K562 (cell line): ENCODE data around the gene NUDT22. TPM values are rescaled to one million over a fixed set of nuclear protein-coding genes. Genes with fewer than 3 reads are reported as not detected.

Experiments
- ATAC-seq: fragments of 200-7000 bp; cut with Tn5 transposase; 3 replicates; pipeline ENCODE4 v1.9.1; 2020; ENCODE audit warnings: moderate library complexity
- BruUV-seq: library from RNA; stranded (reverse); fragments of 400-500 nt; replicated peaks from 2 replicates; lab custom pipeline; 2021; lab: Mats Ljungman, UMichigan
- CTCF ChIA-PET: fragments of 300-600 bp; formaldehyde crosslinking; extraction: SDS; loops from one replicate; lab custom pipeline; 2021; ENCODE audit warnings: low intra/inter-chr PET ratio; lab: Yijun Ruan, JAX
- POLR2A ChIA-PET: fragments of 300-600, 350-650 bp; sonication (Branson Sonifier 250); formaldehyde crosslinking; extraction: SDS; loops from one replicate; lab custom pipeline; 2021; ENCODE audit warnings: antibody characterized with exemption, inconsistent platforms; lab: Yijun Ruan, JAX
- DNase-seq, 4 experiments: peaks; one replicate each; pipeline versions ENCODE4 v3.0.0 to v3.0.0-alpha.2; 2011 to 2018; ENCODE audit warnings: low spot score in 3 of 4, mixed read lengths in 3 of 4; ENCODE audit errors: extremely low read depth in 1 of 4
- FAIRE-seq: peaks from 2 replicates; lab custom pipeline; 2011; peaks lifted over from hg19 to GRCh38; lab: Jason Lieb, UNC
- H2AFZ ChIP-seq: 2 replicates; pipeline ENCODE4 v1.6.0; 2011; ENCODE audit warnings: low read depth, low read length, control low read depth, inconsistent platforms
- H3K27ac ChIP-seq: fragments of 200-600 bp; 3 replicates; pipeline ENCODE4 v1.8.0; 2011; ENCODE audit warnings: low read depth, mild to moderate bottlenecking, control low read depth, inconsistent platforms, low read length, moderate library complexity, mixed read lengths; ENCODE audit errors: extremely low read depth
- H3K27me3 ChIP-seq, 2 experiments: fragments of 300-600 bp in 1 of 2; 2 replicates in 1 of 2; 3 replicates in 1 of 2; pipeline versions ENCODE4 v1.6.0 to v1.8.0; 2011; ENCODE audit warnings: inconsistent platforms in 2 of 2, low read length in 2 of 2, mild to moderate bottlenecking in 1 of 2, mixed read lengths in 1 of 2, moderate library complexity in 1 of 2; ENCODE audit not compliant: control insufficient read depth in 2 of 2, insufficient read depth in 2 of 2
- H3K36me3 ChIP-seq: fragments of 300-600 bp; 3 replicates; pipeline ENCODE4 v1.8.0; 2011; ENCODE audit warnings: mild to moderate bottlenecking, low read length, inconsistent platforms; ENCODE audit not compliant: control insufficient read depth, insufficient read depth
- H3K4me1 ChIP-seq, 2 experiments: fragments of 200-600 bp in 1 of 2; replicated peaks in 1 of 2; 2 replicates in 1 of 2; 3 replicates in 1 of 2; pipeline versions ENCODE4 v1.5.1 to v1.8.0; 2011; ENCODE audit warnings: inconsistent platforms in 2 of 2, low read length in 2 of 2, mild to moderate bottlenecking in 1 of 2, mixed read lengths in 1 of 2, moderate library complexity in 1 of 2; ENCODE audit not compliant: control insufficient read depth in 2 of 2, insufficient read depth in 2 of 2
- H3K4me2 ChIP-seq: 2 replicates; pipeline ENCODE4 v1.6.1; 2011; ENCODE audit warnings: low read length, control low read depth, inconsistent platforms, mixed read lengths; ENCODE audit not compliant: insufficient read depth
- H3K4me3 ChIP-seq: fragments of 200-600 bp; sonication (generic), shearing (Covaris generic); 2 replicates; pipeline ENCODE4 v1.5.1; 2016; ENCODE audit warnings: control low read depth, inconsistent platforms
- H3K79me2 ChIP-seq: fragments of 200-600 bp; 3 replicates; pipeline ENCODE4 v1.8.0; 2011; ENCODE audit warnings: low read length, inconsistent platforms; ENCODE audit not compliant: control insufficient read depth, insufficient read depth
- H3K9ac ChIP-seq, 2 experiments: 2 replicates each; pipeline versions ENCODE4 v1.6.0 to v1.6.1; 2011; ENCODE audit warnings: low read depth in 2 of 2, low read length in 2 of 2, control low read depth in 1 of 2, inconsistent platforms in 1 of 2, mild to moderate bottlenecking in 1 of 2, mixed read lengths in 1 of 2; ENCODE audit not compliant: insufficient read depth in 1 of 2
- H3K9me1 ChIP-seq: one replicate; pipeline ENCODE4 v1.6.0; 2011; ENCODE audit warnings: inconsistent platforms, mild to moderate bottlenecking, low read length, moderate library complexity; ENCODE audit not compliant: control insufficient read depth, insufficient read depth
- H3K9me3 ChIP-seq: replicated peaks from 2 replicates; pipeline ENCODE4 v1.5.1; 2011; ENCODE audit warnings: low read depth, low read length, inconsistent platforms; ENCODE audit not compliant: control insufficient read depth, insufficient read depth
- H4K20me1 ChIP-seq: replicated peaks from 2 replicates; pipeline ENCODE4 v1.6.1; 2011; ENCODE audit warnings: low read length, inconsistent platforms, mixed read lengths; ENCODE audit not compliant: control insufficient read depth, insufficient read depth
- ATF7 ChIP-seq: fragments of 450-650 bp; IDR thresholded peaks from 2 replicates; pipeline ENCODE4 v1.7.1; 2014; ENCODE audit warnings: mild to moderate bottlenecking, moderate library complexity
- CAMTA2 ChIP-seq: fragments of 250-450 bp; sonication (Bioruptor Pico); conservative IDR thresholded peaks from 2 replicates; pipeline ENCODE4 v1.5.1; 2022
- CCNT2 ChIP-seq: IDR thresholded peaks from 2 replicates; pipeline ENCODE4 v1.6.1; 2011; ENCODE audit warnings: borderline replicate concordance, low read depth, mild to moderate bottlenecking, moderate library complexity, mixed read lengths, low read length; ENCODE audit not compliant: insufficient read length; ENCODE audit errors: extremely low read depth
- FOS ChIP-seq: IDR thresholded peaks from 3 replicates; pipeline ENCODE4 v1.6.1; 2011; ENCODE audit not compliant: insufficient read length; ENCODE audit errors: extremely low read depth
- MTF1 ChIP-seq: fragments of 250-450 bp; sonication (Bioruptor Pico); IDR thresholded peaks from 2 replicates; pipeline ENCODE4 v1.9.0; 2021; ENCODE audit warnings: moderate library complexity, mild to moderate bottlenecking, inconsistent platforms, borderline replicate concordance
- MYC ChIP-seq, 2 experiments: fragments of 250-450 bp in 1 of 2; sonication (Bioruptor Pico) in 1 of 2; IDR thresholded peaks; 2 replicates each; pipeline versions ENCODE4 v1.5.1 to v1.6.1; 2012 to 2021; ENCODE audit warnings: low read depth in 2 of 2, borderline replicate concordance in 1 of 2, improper control_type of control experiment in 1 of 2, low read length in 1 of 2, mild to moderate bottlenecking in 1 of 2, moderate library complexity in 1 of 2
- POLR2AphosphoS5 ChIP-seq: IDR thresholded peaks from 2 replicates; pipeline ENCODE4 v1.6.1; 2011; ENCODE audit warnings: mild to moderate bottlenecking, low read depth, low read length, moderate library complexity; ENCODE audit not compliant: control insufficient read depth, insufficient read depth
- RBFOX2 ChIP-seq: fragments of 200-400 bp; formaldehyde crosslinking; IDR thresholded peaks from 2 replicates; pipeline ENCODE4 v1.6.1; 2017; ENCODE audit warnings: low read depth, mild to moderate bottlenecking, low read length, moderate library complexity
- TFAP4 ChIP-seq: sonication (generic); formaldehyde crosslinking; IDR thresholded peaks from 2 replicates; pipeline ENCODE4 v1.8.0; 2022; ENCODE audit warnings: missing genetic modification reagents, mild to moderate bottlenecking, moderate library complexity, borderline replicate concordance
- VEZF1 ChIP-seq: fragments of 200-800 bp; sonication (Bioruptor generic); IDR thresholded peaks from 2 replicates; pipeline ENCODE4 v1.6.1; 2017; ENCODE audit warnings: missing genetic modification characterization, missing compliant biosample characterization
- ZBTB17 ChIP-seq: fragments of 450-650 bp; formaldehyde crosslinking; IDR thresholded peaks from 2 replicates; pipeline ENCODE4 v1.4.0; 2020; ENCODE audit warnings: mild to moderate bottlenecking
- ZNF165 ChIP-seq: fragments of 250-450 bp; sonication (Bioruptor Pico); IDR thresholded peaks from 2 replicates; pipeline ENCODE4 v1.4.0; 2020; ENCODE audit warnings: borderline replicate concordance
- ZNF280A ChIP-seq: fragments of 450-650 bp; IDR thresholded peaks from 2 replicates; pipeline ENCODE4 v1.6.1; 2018; ENCODE audit warnings: mild to moderate bottlenecking, low read depth; ENCODE audit not compliant: partially characterized antibody
- WGBS: fragments of 100-300 bp; shearing (Covaris generic); methylation state at CpG from one replicate; pipeline ENCODE4 v1.1.6; 2016; ENCODE audit warnings: low coverage, mixed read lengths; ENCODE audit not compliant: insufficient coverage; ENCODE audit errors: missing lambda C conversion rate; 5-methylcytosine and 5-hydroxymethylcytosine counted together
- in situ Hi-C: fragments of 300-500 bp; cut with MboI; formaldehyde crosslinking; loops from 4 replicates; pipeline ENCODE4 v1.15.0; 2018; ENCODE audit warnings: inconsistent platforms, mixed read lengths
- intact Hi-C: fragments of 100-400 bp; cut with micrococcal nuclease; formaldehyde crosslinking; loops from 2 replicates; pipeline ENCODE4 v1.14.2; 2022
- polyA plus RNA-seq, 8 experiments: library from polyadenylated mRNA; depleted of rRNA in 4 of 8; stranded (reverse) in 5 of 8; unstranded in 3 of 8; fragments of >200 nt; fragmentation: Nextera tagmentation in 2 of 8; fragmentation: Illumina TruSeq in 1 of 8; extraction: Ambion mirVana in 2 of 8; extraction: Trizol in 1 of 8; gene quantifications; 2 replicates each; pipeline versions ENCODE4 v1.2.1 to v1.2.3, GENCODE V29; 2011 to 2014; ENCODE audit warnings: inconsistent platforms in 1 of 8, missing spikeins in 1 of 8
- total RNA-seq, 7 experiments: library from RNA; depleted of rRNA in 6 of 7; stranded (reverse); fragments of >200 nt in 6 of 7; fragmentation: Illumina TruSeq in 2 of 7; extraction: Trizol in 2 of 7; gene quantifications; 2 replicates each; pipeline versions ENCODE4 v1.2.1 to v1.2.3, GENCODE V29; 2011 to 2021; ENCODE audit warnings: low replicate concordance in 1 of 7

Gene NUDT22
- total and polyA plus RNA-seq, 9 of the 15 experiments (the other 6 are each of a cell fraction or from before 2014, with no cell fraction given): 6.3 to 92.6 (median 37.4) TPM

- DNase-seq (peak; percentile 96 to 100 (median 98)), FAIRE-seq (peak; percentile 99), ATAC-seq (peak; percentile 89)
- ChIA-PET POLR2A (interaction anchor here (0.6 to 2.2 kb wide), 16 partner anchors 10 to 1237 kb away, joined by 3 to 29 read pairs (median 4); partner anchors contain the start of genes FERMT3, PPP1R14B, PRDX5 and TRMT112), CTCF (no interaction called here)
- Histone ChIP-seq H3K79me2 (peaks cover 30% of the 10 kb centered on the region), H3K4me3 (peak within 1 kb of the TSS; percentile 70), H3K4me2 (peak within 1 kb of the TSS; percentile 97), H3K36me3 (peaks cover 12% of the 10 kb centered on the region), H2AFZ (peak within 1 kb of the TSS; percentile 72), H3K9me3 (no peaks in the 10 kb centered on the region), H3K27ac (peak within 1 kb of the TSS; percentile 89), H3K4me1 (peaks cover 26 to 50% of the 10 kb centered on the region in 2 experiments), H3K9ac (peak within 1 kb of the TSS; percentile 84 to 99), H3K27me3 (no peaks in the 10 kb centered on the region), H4K20me1 (no peaks in the 10 kb centered on the region), H3K9me1 (no peaks in the 10 kb centered on the region)
- intact Hi-C loops (loop anchor here (2.0 to 5.0 kb wide), 3 partner anchors 45 to 171 kb away; partner anchors contain the start of genes CATSPERZ, DNAJC4 and RPS6KA4), in situ Hi-C loops (no loop called here)
- no TSS peak for BruUV-seq
- WGBS: 1% methylated on average over 48 of the region's 74 CpGs
- no peak for TF ChIP-seq ZNF165 (CRISPR knock-in tag)
- peak; percentile 97 for TF ChIP-seq FOS
- peak; percentile 89 for TF ChIP-seq ATF7
- peak; percentile 87 for TF ChIP-seq MYC (IDR thresholded peaks at IDR 0.05; ENCODE audit: low read depth, low read length)
- TF ChIP-seq MYC (CRISPR knock-in tag; IDR thresholded peaks at IDR 0.05; ENCODE audit: borderline replicate concordance, low read depth): no peak
- 0 out of 2 replicates have a peak, but pooled peaks have one; percentile 40 for TF ChIP-seq ZBTB17 (CRISPR knock-in tag)
- TF ChIP-seq RBFOX2: peak; percentile 74
- TF ChIP-seq TFAP4 (CRISPR knock-in tag): peak; percentile 25; the same call in 1 of the 2 replicates
- TF ChIP-seq MTF1: no peak
- TF ChIP-seq CCNT2: peak; percentile 13
- peak; percentile 73 for TF ChIP-seq VEZF1 (CRISPR knock-in tag)
- no peak for TF ChIP-seq ZNF280A
- no peak for TF ChIP-seq CAMTA2
- peak; percentile 89 for TF ChIP-seq POLR2AphosphoS5
Observed at GRCh38 chr11:64185693-64186491, 40.2 kb upstream of the NUDT22 start, which contains the start of gene STIP1. TSS of gene STIP1 (plus strand) at chr11:64186171. CDS start at chr11:64186262, 91 bp downstream.
